HG02798 (cell line): ENCODE results near the gene CLOCK.
A peak's percentile ranks its signal among the peaks of the same experiment; 100 is the strongest.

Experiments
- ATAC-seq: cut with Tn5 transposase; IDR thresholded peaks from one replicate; pipeline ENCODE4 v1.9.1; 2021; ENCODE audit warnings: mild to moderate bottlenecking; ENCODE audit not compliant: unreplicated experiment, poor library complexity

CLOCK gene

GRCh38 chr4:55438314-55438713 lies 108.4 kb downstream of the CLOCK start:
- ATAC-seq, result no peak

GRCh38 chr4:55437823-55438222 lies 108.9 kb downstream of the CLOCK start:
- ATAC-seq, result no peak

GRCh38 chr4:55437356-55437796 lies 109.3 kb downstream of the CLOCK start:
- ATAC-seq, result no peak

- peak; percentile 60 for ATAC-seq
Measured at GRCh38 chr4:55435141-55435841, 111.4 kb downstream of the CLOCK start.

GRCh38 chr4:55431710-55432336 lies 114.9 kb downstream of the CLOCK start:
- ATAC-seq, result no peak

GRCh38 chr4:55424791-55425190 lies 121.9 kb downstream of the CLOCK start:
- no peak for ATAC-seq

- no peak for ATAC-seq
Measured at GRCh38 chr4:55416176-55416575, 130.5 kb downstream of the CLOCK start.

- ATAC-seq, result no peak
Measured at GRCh38 chr4:55411621-55412020, 135.1 kb downstream of the CLOCK start.

GRCh38 chr4:55410431-55410830 lies 136.3 kb downstream of the CLOCK start:
- ATAC-seq, result no peak

- peak; percentile 71 for ATAC-seq
Measured at GRCh38 chr4:55409468-55410171, 137.1 kb downstream of the CLOCK start.

GRCh38 chr4:55407764-55408163 lies 138.9 kb downstream of the CLOCK start:
- ATAC-seq, result no peak

- ATAC-seq, result no peak
Measured at GRCh38 chr4:55407119-55407518, 139.6 kb downstream of the CLOCK start.

GRCh38 chr4:55406545-55406944 lies 140.2 kb downstream of the CLOCK start:
- ATAC-seq, result no peak

- ATAC-seq, result no peak
Measured at GRCh38 chr4:55405073-55405472, 141.6 kb downstream of the CLOCK start.

- ATAC-seq, result no peak
Measured at GRCh38 chr4:55399581-55399980, 147.1 kb downstream of the CLOCK start.

- ATAC-seq, result no peak
Measured at GRCh38 chr4:55398966-55399365, 147.7 kb downstream of the CLOCK start.

- no peak for ATAC-seq
Measured at GRCh38 chr4:55398461-55398860, 148.2 kb downstream of the CLOCK start.

GRCh38 chr4:55397520-55398321 lies 149.0 kb downstream of the CLOCK start:
- no peak for ATAC-seq

- no peak for ATAC-seq
Measured at GRCh38 chr4:55397126-55397436, 149.6 kb downstream of the CLOCK start.

GRCh38 chr4:55396308-55397125 lies 150.2 kb downstream of the CLOCK start:
- peak; percentile 27 for ATAC-seq
